Stimulated activated CD8-positive, alpha-beta memory T cell treated with anti-CD3 and anti-CD28 coated beads, Interleukin-4, amount 100 ng/mL, for 1 hour (primary cell): ENCODE data around the gene IFT122.

ENCODE experiments used
- DNase-seq, 2 donors: peaks; one replicate each; pipeline ENCODE4 v3.0.0-alpha.2; 2020; ENCODE audit warnings: low read depth in 2 of 2, low spot score in 1 of 2

The IFT122 gene

GRCh38 chr3:129567939-129568338 is 127.9 kb downstream of the IFT122 start:
- DNase-seq, result no peak

- no peak for DNase-seq
Measured at GRCh38 chr3:129569856-129570255, 129.8 kb downstream of the IFT122 start.
